HepG2 (cell line): ENCODE data around the gene TCAP. TPM values are rescaled to one million over a fixed set of nuclear protein-coding genes. Genes with fewer than 3 reads are reported as not detected.

ENCODE experiments used
- ASH2L ChIP-seq: fragments of 300-600, 200-600 bp; sonication (generic); IDR thresholded peaks from 2 replicates; pipeline ENCODE4 v1.7.0; 2017; ENCODE audit warnings: low read depth, mild to moderate bottlenecking, moderate library complexity, mixed read lengths, low read length; ENCODE audit not compliant: insufficient read length
- ATM ChIP-seq: fragments of 450-650 bp; IDR thresholded peaks from 2 replicates; pipeline ENCODE4 v1.7.1; 2017; ENCODE audit warnings: mild to moderate bottlenecking, borderline replicate concordance
- CBX2 ChIP-seq, 2 experiments: fragments of 200-600 bp in 1 of 2; sonication (generic); formaldehyde crosslinking in 1 of 2; IDR thresholded peaks; 2 replicates each; pipeline versions ENCODE4 v1.7.0 to v1.8.1; 2018 to 2022; ENCODE audit warnings: low read depth in 2 of 2, low read length in 1 of 2, mild to moderate bottlenecking in 1 of 2, missing genetic modification reagents in 1 of 2
- CC2D1A ChIP-seq: sonication (generic); formaldehyde crosslinking; IDR thresholded peaks from 2 replicates; pipeline ENCODE4 v1.8.1; 2023; ENCODE audit warnings: mild to moderate bottlenecking, missing genetic modification reagents
- CHD4 ChIP-seq: fragments of 200-600 bp; sonication (generic); IDR thresholded peaks from 2 replicates; pipeline ENCODE4 v1.7.0; 2017; ENCODE audit warnings: mild to moderate bottlenecking, low read length, borderline replicate concordance
- DMAP1 ChIP-seq: IDR thresholded peaks from 2 replicates; pipeline ENCODE4 v1.6.1; 2016
- GRHL1 ChIP-seq: sonication (generic); formaldehyde crosslinking; conservative IDR thresholded peaks from 2 replicates; pipeline ENCODE4 v1.8.0; 2022; ENCODE audit warnings: missing genetic modification reagents
- LCORL ChIP-seq, 2 experiments: fragments of 450-650 bp in 1 of 2; sonication (generic) in 1 of 2; formaldehyde crosslinking in 1 of 2; IDR thresholded peaks; 2 replicates each; pipeline versions ENCODE4 v1.5.0 to v1.6.1; 2017 to 2020; ENCODE audit warnings: antibody characterized with exemption in 1 of 2, missing genetic modification reagents in 1 of 2
- NCOA5 ChIP-seq: sonication (generic); formaldehyde crosslinking; IDR thresholded peaks from 2 replicates; pipeline ENCODE4 v1.4.0; 2020; ENCODE audit warnings: missing genetic modification reagents
- RAD51 ChIP-seq: fragments of 450-650 bp; IDR thresholded peaks from 2 replicates; pipeline ENCODE4 v1.6.1; 2016; ENCODE audit warnings: borderline replicate concordance
- RFXANK ChIP-seq: IDR thresholded peaks from 2 replicates; pipeline ENCODE4 v1.6.1; 2016
- SALL1 ChIP-seq: sonication (generic); formaldehyde crosslinking; IDR thresholded peaks from 2 replicates; pipeline ENCODE4 v1.8.0; 2022; ENCODE audit warnings: mild to moderate bottlenecking, missing genetic modification reagents
- SAP130 ChIP-seq: IDR thresholded peaks from 2 replicates; pipeline ENCODE4 v1.6.1; 2016; ENCODE audit warnings: low read depth
- SKI ChIP-seq: fragments of 450-650 bp; IDR thresholded peaks from one replicate; pipeline ENCODE4 v1.6.1; 2018; ENCODE audit warnings: mild to moderate bottlenecking; ENCODE audit not compliant: partially characterized antibody
- SOX5 ChIP-seq: IDR thresholded peaks from 2 replicates; pipeline ENCODE4 v1.6.1; 2016; ENCODE audit warnings: borderline replicate concordance
- ZBTB4 ChIP-seq: sonication (generic); formaldehyde crosslinking; IDR thresholded peaks from 2 replicates; pipeline ENCODE4 v1.4.0; 2020; ENCODE audit warnings: missing genetic modification reagents, mild to moderate bottlenecking, borderline replicate concordance
- ZNF260 ChIP-seq: sonication (generic); formaldehyde crosslinking; IDR thresholded peaks from 2 replicates; pipeline ENCODE4 v1.4.0; 2020; ENCODE audit warnings: missing genetic modification reagents, low read depth, mild to moderate bottlenecking, borderline replicate concordance
- ZNF460 ChIP-seq: sonication (generic); formaldehyde crosslinking; IDR thresholded peaks from 2 replicates; pipeline ENCODE4 v1.5.1; 2020; ENCODE audit warnings: missing genetic modification reagents, mild to moderate bottlenecking, borderline replicate concordance
- ZNF484 ChIP-seq: sonication (generic); formaldehyde crosslinking; IDR thresholded peaks from 2 replicates; pipeline ENCODE4 v1.5.1; 2020; ENCODE audit warnings: mild to moderate bottlenecking, low read depth, missing genetic modification reagents, borderline replicate concordance
- ZNF501 ChIP-seq: sonication (generic); formaldehyde crosslinking; IDR thresholded peaks from 2 replicates; pipeline ENCODE4 v1.5.1; 2020; ENCODE audit warnings: mild to moderate bottlenecking, moderate library complexity, missing genetic modification reagents
- ZNF598 ChIP-seq: sonication (generic); formaldehyde crosslinking; IDR thresholded peaks from 2 replicates; pipeline ENCODE4 v1.5.1; 2020; ENCODE audit warnings: mild to moderate bottlenecking, missing genetic modification reagents, borderline replicate concordance
- ZNF614 ChIP-seq: IDR thresholded peaks from 2 replicates; pipeline ENCODE4 v1.6.1; 2018; ENCODE audit warnings: missing biosample characterization, missing genetic modification reagents, inconsistent platforms, borderline replicate concordance
- ZNF703 ChIP-seq: sonication (generic); formaldehyde crosslinking; IDR thresholded peaks from 2 replicates; pipeline ENCODE4 v1.5.1; 2020; ENCODE audit warnings: missing genetic modification reagents, mild to moderate bottlenecking, moderate library complexity, borderline replicate concordance
- ZNF710 ChIP-seq: sonication (generic); formaldehyde crosslinking; IDR thresholded peaks from 2 replicates; pipeline ENCODE4 v1.5.0; 2020; ENCODE audit warnings: mild to moderate bottlenecking, missing genetic modification reagents, borderline replicate concordance
- ZNF720 ChIP-seq: sonication (generic); formaldehyde crosslinking; IDR thresholded peaks from 2 replicates; pipeline ENCODE4 v1.4.0; 2020; ENCODE audit warnings: missing genetic modification reagents
- polyA plus RNA-seq, 8 experiments: library from polyadenylated mRNA; depleted of rRNA in 3 of 8; stranded (reverse) in 7 of 8; unstranded in 1 of 8; fragments of >200 nt; fragmentation: Illumina TruSeq in 4 of 8; extraction: Trizol in 4 of 8; gene quantifications; 2 replicates each; pipeline versions ENCODE4 v1.2.1 to v1.2.3, GENCODE V29; 2011 to 2016; ENCODE audit warnings: low read depth in 4 of 8, missing spikeins in 1 of 8, mixed read lengths in 1 of 8; ENCODE audit not compliant: insufficient read depth in 1 of 8
- total RNA-seq, 5 experiments: library from RNA; depleted of rRNA; stranded (reverse); fragments of >200 nt; fragmentation: Illumina TruSeq; extraction: Trizol; gene quantifications; 2 replicates each; pipeline ENCODE4 v1.2.3, GENCODE V29; 2016; ENCODE audit warnings: low read depth in 1 of 5

The TCAP gene
- total and polyA plus RNA-seq, 2 of the 13 experiments (the other 11 are each of a cell fraction or from before 2014, with no cell fraction given): 0.24 to 0.65 TPM

- no peak for TF ChIP-seq RAD51
- TF ChIP-seq ATM: no peak
- no peak for TF ChIP-seq ZNF260 (CRISPR knock-in tag)
- no peak for TF ChIP-seq ZNF710
- no peak for TF ChIP-seq ZNF720 (CRISPR knock-in tag)
- TF ChIP-seq LCORL (IDR thresholded peaks at IDR 0.05): no peak
- TF ChIP-seq LCORL (CRISPR knock-in tag; IDR thresholded peaks at IDR 0.05): no peak
- no peak for TF ChIP-seq CBX2 (IDR thresholded peaks at IDR 0.05; ENCODE audit: low read depth, low read length)
- no peak for TF ChIP-seq CBX2 (CRISPR knock-in tag; IDR thresholded peaks at IDR 0.05; ENCODE audit: low read depth)
- TF ChIP-seq SOX5 (CRISPR knock-in tag): peak; percentile 24; the same call in 1 of the 2 replicates
- TF ChIP-seq ZNF501 (CRISPR knock-in tag): no peak
- TF ChIP-seq DMAP1 (CRISPR knock-in tag): peak; percentile 55; the same call in 1 of the 2 replicates
- TF ChIP-seq SALL1: 0 out of 2 replicates have a peak, but pooled peaks have one; percentile 29
- TF ChIP-seq GRHL1 (CRISPR knock-in tag): no peak
- TF ChIP-seq SAP130 (CRISPR knock-in tag): peak; percentile 80
- no peak for TF ChIP-seq NCOA5 (CRISPR knock-in tag)
- no peak for TF ChIP-seq ZBTB4
- no peak for TF ChIP-seq CHD4
- TF ChIP-seq ZNF598 (CRISPR knock-in tag): no peak
- no peak for TF ChIP-seq RFXANK (CRISPR knock-in tag)
- no peak for TF ChIP-seq ZNF703 (CRISPR knock-in tag)
- no peak for TF ChIP-seq ASH2L
- TF ChIP-seq ZNF460 (CRISPR knock-in tag): no peak
- no peak for TF ChIP-seq ZNF614 (CRISPR knock-in tag)
- no peak for TF ChIP-seq SKI
- TF ChIP-seq ZNF484 (CRISPR knock-in tag): no peak
- no peak for TF ChIP-seq CC2D1A (CRISPR knock-in tag)
Observed at GRCh38 chr17:39699818-39700147, 34.6 kb downstream of the TCAP start, which contains the start of gene ERBB2 (continued).
